Peyer's patch (tissue), 4 donors: ENCODE measurements around the gene C9orf152.

Experiments used
- POLR2A ChIP-seq, 2 donors: fragments of 450-650 bp; IDR thresholded peaks; one replicate each; pipeline ENCODE4 v1.5.1; 2017; ENCODE audit warnings: antibody characterized with exemption in 2 of 2, mild to moderate bottlenecking in 2 of 2, moderate library complexity in 2 of 2
- TF ChIP-seq, protein P1 (sequence below), 6 experiments: fragments of 450-650 bp in 4 of 6; fragments of 200-600 bp in 2 of 6; sonication (generic) in 1 of 6; IDR thresholded peaks; one replicate each; pipeline ENCODE4 v1.5.1; 2017 to 2019; ENCODE audit warnings: antibody characterized with exemption in 6 of 6, mild to moderate bottlenecking in 3 of 6, moderate library complexity in 1 of 6

DNA sequence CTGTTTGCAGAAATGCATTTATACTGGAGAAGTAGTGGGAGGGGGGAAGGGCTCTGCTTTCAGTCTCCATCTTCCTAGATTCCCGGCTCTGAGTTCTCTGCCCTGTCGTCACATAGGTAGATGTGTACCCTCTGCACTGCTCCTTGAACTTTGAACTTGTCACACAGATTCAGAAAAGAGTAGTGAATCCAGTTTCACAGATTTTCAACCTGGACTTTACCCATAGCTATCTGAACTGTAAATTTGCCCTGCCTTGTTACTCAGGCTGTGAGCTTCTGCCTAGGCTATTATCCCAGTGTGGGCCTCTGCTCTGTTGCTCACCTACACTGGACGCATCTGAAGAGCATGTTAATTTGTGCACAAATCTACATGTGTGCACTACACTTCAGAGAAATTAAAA lies 12.8 kb upstream of the C9orf152 start:
- TF ChIP-seq, protein P1, sequence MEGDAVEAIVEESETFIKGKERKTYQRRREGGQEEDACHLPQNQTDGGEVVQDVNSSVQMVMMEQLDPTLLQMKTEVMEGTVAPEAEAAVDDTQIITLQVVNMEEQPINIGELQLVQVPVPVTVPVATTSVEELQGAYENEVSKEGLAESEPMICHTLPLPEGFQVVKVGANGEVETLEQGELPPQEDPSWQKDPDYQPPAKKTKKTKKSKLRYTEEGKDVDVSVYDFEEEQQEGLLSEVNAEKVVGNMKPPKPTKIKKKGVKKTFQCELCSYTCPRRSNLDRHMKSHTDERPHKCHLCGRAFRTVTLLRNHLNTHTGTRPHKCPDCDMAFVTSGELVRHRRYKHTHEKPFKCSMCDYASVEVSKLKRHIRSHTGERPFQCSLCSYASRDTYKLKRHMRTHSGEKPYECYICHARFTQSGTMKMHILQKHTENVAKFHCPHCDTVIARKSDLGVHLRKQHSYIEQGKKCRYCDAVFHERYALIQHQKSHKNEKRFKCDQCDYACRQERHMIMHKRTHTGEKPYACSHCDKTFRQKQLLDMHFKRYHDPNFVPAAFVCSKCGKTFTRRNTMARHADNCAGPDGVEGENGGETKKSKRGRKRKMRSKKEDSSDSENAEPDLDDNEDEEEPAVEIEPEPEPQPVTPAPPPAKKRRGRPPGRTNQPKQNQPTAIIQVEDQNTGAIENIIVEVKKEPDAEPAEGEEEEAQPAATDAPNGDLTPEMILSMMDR (IDR thresholded peaks at IDR 0.05), result no peak
- TF ChIP-seq POLR2A (IDR thresholded peaks at IDR 0.05), result no peak
